Large intestine (tissue), 3 donors: ENCODE results near the gene SYT6. TPM values are rescaled to one million over a fixed set of nuclear protein-coding genes. Genes with fewer than 3 reads are reported as not detected.

ENCODE experiments used
- DNase-seq, 2 donors: peaks; one replicate each; pipeline versions ENCODE4 v3.0.0 to v3.0.0-alpha.2; 2013
- H3K27ac ChIP-seq: one replicate; pipeline ENCODE4 v1.5.1; 2013; ENCODE audit warnings: low read length
- H3K27me3 ChIP-seq: 2 replicates; pipeline ENCODE4 v1.6.1; 2013; ENCODE audit warnings: low read length; ENCODE audit not compliant: control insufficient read depth, insufficient read depth
- H3K36me3 ChIP-seq: 2 replicates; pipeline ENCODE4 v1.6.1; 2013; ENCODE audit warnings: low read length; ENCODE audit not compliant: control insufficient read depth, insufficient read depth
- H3K4me1 ChIP-seq: one replicate; pipeline ENCODE4 v1.6.1; 2013; ENCODE audit warnings: low read length; ENCODE audit not compliant: control insufficient read depth, insufficient read depth
- H3K4me3 ChIP-seq: one replicate; pipeline ENCODE4 v1.5.1; 2013; ENCODE audit warnings: low read length
- H3K9me3 ChIP-seq: one replicate; pipeline ENCODE4 v1.6.1; 2013; ENCODE audit warnings: mild to moderate bottlenecking, low read depth, low read length, moderate library complexity; ENCODE audit not compliant: control insufficient read depth
- WGBS: methylation state at CpG from one replicate; pipeline ENCODE4 v1.1.5; 2013; ENCODE audit warnings: low lambda C conversion rate; ENCODE audit not compliant: insufficient coverage; 5-methylcytosine and 5-hydroxymethylcytosine counted together
- polyA plus RNA-seq: library from polyadenylated mRNA; unstranded; fragments of 120-200 nt; gene quantifications from one replicate; pipeline ENCODE4 v1.2.1, GENCODE V29; 2013

The SYT6 gene
- polyA plus RNA-seq, 1 donor = 0.76 TPM

- peak; percentile 84 to 92 for DNase-seq
Measured at GRCh38 chr1:114107474-114108435, 45.9 kb downstream of the SYT6 start.

GRCh38 chr1:114105421-114105979, 48.2 kb downstream of the SYT6 start:
- H3K36me3 ChIP-seq = no peaks in the 10 kb centered on the region
- H3K4me1 ChIP-seq = peaks cover 25% of the 10 kb centered on the region
- no peak overlapping the region for H3K4me3 ChIP-seq
- no peaks in the 10 kb centered on the region for H3K27me3 ChIP-seq
- no peaks in the 10 kb centered on the region for H3K9me3 ChIP-seq
- no peak overlapping the region for H3K27ac ChIP-seq
- 40% methylated on average over 1 of the region's 14 CpGs for WGBS
- no peak for DNase-seq

More at GRCh38 chr1:114107474-114108435, 45.9 kb downstream of the SYT6 start:
- peak overlapping the region; percentile 45 for H3K27ac ChIP-seq
- no CpG with 5 or more reads among the region's 7 CpGs for WGBS
- no peaks in the 10 kb centered on the region for H3K9me3 ChIP-seq
- H3K27me3 ChIP-seq = no peaks in the 10 kb centered on the region
- H3K36me3 ChIP-seq = no peaks in the 10 kb centered on the region
- peaks cover 25% of the 10 kb centered on the region for H3K4me1 ChIP-seq
- H3K4me3 ChIP-seq = no peak overlapping the region

- H3K9me3 ChIP-seq = no peaks in the 10 kb centered on the region
- no peak for DNase-seq
- H3K4me1 ChIP-seq = peaks cover 25% of the 10 kb centered on the region
- no peaks in the 10 kb centered on the region for H3K36me3 ChIP-seq
- no peak overlapping the region for H3K4me3 ChIP-seq
- H3K27ac ChIP-seq = no peak overlapping the region
- WGBS = 55% methylated on average over 2 of the region's 3 CpGs
- H3K27me3 ChIP-seq = no peaks in the 10 kb centered on the region
Measured at GRCh38 chr1:114104949-114105348, 48.7 kb downstream of the SYT6 start.

GRCh38 chr1:114103992-114104391, 49.7 kb downstream of the SYT6 start:
- Histone ChIP-seq H3K36me3 (no peaks in the 10 kb centered on the region), H3K27me3 (no peaks in the 10 kb centered on the region), H3K27ac (no peak overlapping the region), H3K9me3 (no peaks in the 10 kb centered on the region), H3K4me1 (peaks cover 25% of the 10 kb centered on the region), H3K4me3 (no peak overlapping the region)
- no CpG with 5 or more reads among the region's 2 CpGs for WGBS
- DNase-seq = no peak

GRCh38 chr1:114102136-114102535, 51.5 kb downstream of the SYT6 start:
- Histone ChIP-seq H3K9me3 (no peaks in the 10 kb centered on the region), H3K27ac (no peak overlapping the region), H3K36me3 (no peaks in the 10 kb centered on the region), H3K4me1 (peaks cover 16% of the 10 kb centered on the region), H3K27me3 (no peaks in the 10 kb centered on the region), H3K4me3 (no peak overlapping the region)
- 83% methylated on average over 1 of the region's 2 CpGs for WGBS
- no peak for DNase-seq

GRCh38 chr1:114100148-114100547, 53.5 kb downstream of the SYT6 start:
- H3K9me3 ChIP-seq = no peaks in the 10 kb centered on the region
- no peaks in the 10 kb centered on the region for H3K27me3 ChIP-seq
- WGBS = no CpG with 5 or more reads among the region's 6 CpGs
- no peak overlapping the region for H3K27ac ChIP-seq
- no peak for DNase-seq
- H3K4me3 ChIP-seq = no peak overlapping the region
- peaks cover 2% of the 10 kb centered on the region for H3K4me1 ChIP-seq
- no peaks in the 10 kb centered on the region for H3K36me3 ChIP-seq

- no peak for DNase-seq
- no peaks in the 10 kb centered on the region for H3K36me3 ChIP-seq
- no peak overlapping the region for H3K4me3 ChIP-seq
- no peak overlapping the region for H3K27ac ChIP-seq
- 60% methylated on average over 1 of the region's 4 CpGs for WGBS
- H3K4me1 ChIP-seq = no peaks in the 10 kb centered on the region
- H3K27me3 ChIP-seq = no peaks in the 10 kb centered on the region
- H3K9me3 ChIP-seq = no peaks in the 10 kb centered on the region
Measured at GRCh38 chr1:114099268-114099667, 54.4 kb downstream of the SYT6 start.

GRCh38 chr1:114097109-114097508, 56.6 kb downstream of the SYT6 start:
- Histone ChIP-seq H3K4me3 (no peak overlapping the region), H3K9me3 (no peaks in the 10 kb centered on the region), H3K27me3 (no peaks in the 10 kb centered on the region), H3K4me1 (no peaks in the 10 kb centered on the region), H3K36me3 (no peaks in the 10 kb centered on the region), H3K27ac (no peak overlapping the region)
- no CpG with 5 or more reads among the region's 3 CpGs for WGBS
- DNase-seq = no peak

- Histone ChIP-seq H3K36me3 (no peaks in the 10 kb centered on the region), H3K9me3 (no peaks in the 10 kb centered on the region), H3K4me3 (no peak overlapping the region), H3K4me1 (no peaks in the 10 kb centered on the region), H3K27ac (no peak overlapping the region), H3K27me3 (no peaks in the 10 kb centered on the region)
- WGBS = 91% methylated on average over 6 of the region's 9 CpGs
- DNase-seq = no peak
Measured at GRCh38 chr1:114094675-114095074, 59.0 kb downstream of the SYT6 start.

GRCh38 chr1:114094363-114094634, 59.4 kb downstream of the SYT6 start:
- DNase-seq = no peak
- Histone ChIP-seq H3K27me3 (no peaks in the 10 kb centered on the region), H3K27ac (no peak overlapping the region), H3K4me3 (no peak overlapping the region), H3K4me1 (no peaks in the 10 kb centered on the region), H3K36me3 (no peaks in the 10 kb centered on the region), H3K9me3 (no peaks in the 10 kb centered on the region)
- no CpG with 5 or more reads among the region's 4 CpGs for WGBS
